ENCODE results near the gene ERICH3. TPM values are rescaled to one million over a fixed set of nuclear protein-coding genes. Genes with fewer than 3 reads are reported as not detected.

ERICH3 gene
- total RNA-seq, 1 donor = not detected

- no peaks in the 10 kb centered on the region for H3K4me1 ChIP-seq (ENCODE audit: insufficient read depth, low read length)
- no peaks in the 10 kb centered on the region for H3K36me3 ChIP-seq (ENCODE audit: insufficient read depth, low read length)
- no peak for TF ChIP-seq CTCF (IDR thresholded peaks at IDR 0.05; ENCODE audit: extremely low read depth, low read depth, low read length)
Measured at GRCh38 chr1:74684301-74684700, 10.7 kb upstream of the ERICH3 start.

GRCh38 chr1:74683656-74684055 is 10.1 kb upstream of the ERICH3 start:
- Histone ChIP-seq H3K79me2 (ENCODE audit: insufficient read depth, low read length) (no peaks in the 10 kb centered on the region), H3K4me1 (ENCODE audit: insufficient read depth, low read length) (no peaks in the 10 kb centered on the region), H3K9me3 (ENCODE audit: low read depth, low read length) (no peaks in the 10 kb centered on the region), H2AFZ (ENCODE audit: low read length) (no peak overlapping the region), H4K20me1 (ENCODE audit: insufficient read depth, low read length) (no peaks in the 10 kb centered on the region), H3K4me3 (ENCODE audit: insufficient read depth, low read length) (no peak overlapping the region), H3K27ac (ENCODE audit: low read depth, low read length) (no peak overlapping the region), H3K27me3 (ENCODE audit: insufficient read depth, low read length) (no peaks in the 10 kb centered on the region), H3K4me2 (ENCODE audit: insufficient read depth, low read length) (no peak overlapping the region), H3K36me3 (ENCODE audit: insufficient read depth, low read length) (no peaks in the 10 kb centered on the region)
- TF ChIP-seq CTCF (IDR thresholded peaks at IDR 0.05; ENCODE audit: extremely low read depth, low read depth, low read length) = no peak
- DNase-seq (ENCODE audit: insufficient read length, low spot score, missing footprints) = no peak

More at GRCh38 chr1:74684301-74684700, 10.7 kb upstream of the ERICH3 start:
- Histone ChIP-seq H3K4me2 (ENCODE audit: insufficient read depth, low read length) (no peak overlapping the region), H2AFZ (ENCODE audit: low read length) (no peak overlapping the region), H3K79me2 (ENCODE audit: insufficient read depth, low read length) (no peaks in the 10 kb centered on the region), H3K27ac (ENCODE audit: low read depth, low read length) (no peak overlapping the region), H3K4me3 (ENCODE audit: insufficient read depth, low read length) (no peak overlapping the region), H4K20me1 (ENCODE audit: insufficient read depth, low read length) (no peaks in the 10 kb centered on the region), H3K9me3 (ENCODE audit: low read depth, low read length) (no peaks in the 10 kb centered on the region), H3K27me3 (ENCODE audit: insufficient read depth, low read length) (no peaks in the 10 kb centered on the region)
- DNase-seq (ENCODE audit: insufficient read length, low spot score, missing footprints) = no peak

GRCh38 chr1:74681851-74682250 is 8.3 kb upstream of the ERICH3 start:
- no peaks in the 10 kb centered on the region for H3K79me2 ChIP-seq (ENCODE audit: insufficient read depth, low read length)
- H3K4me1 ChIP-seq (ENCODE audit: insufficient read depth, low read length) = no peaks in the 10 kb centered on the region
- TF ChIP-seq CTCF (IDR thresholded peaks at IDR 0.05; ENCODE audit: extremely low read depth, low read depth, low read length) = no peak
- no peak for DNase-seq (ENCODE audit: insufficient read length, low spot score, missing footprints)
- H3K9me3 ChIP-seq (ENCODE audit: low read depth, low read length) = no peaks in the 10 kb centered on the region
- H3K27me3 ChIP-seq (ENCODE audit: insufficient read depth, low read length) = no peaks in the 10 kb centered on the region
- no peak overlapping the region for H3K4me2 ChIP-seq (ENCODE audit: insufficient read depth, low read length)
- H3K27ac ChIP-seq (ENCODE audit: low read depth, low read length) = no peak overlapping the region
- no peaks in the 10 kb centered on the region for H3K36me3 ChIP-seq (ENCODE audit: insufficient read depth, low read length)
- H4K20me1 ChIP-seq (ENCODE audit: insufficient read depth, low read length) = no peaks in the 10 kb centered on the region
- H2AFZ ChIP-seq (ENCODE audit: low read length) = no peak overlapping the region
- no peak overlapping the region for H3K4me3 ChIP-seq (ENCODE audit: insufficient read depth, low read length)

GRCh38 chr1:74681449-74681848 is 7.9 kb upstream of the ERICH3 start:
- H3K9me3 ChIP-seq (ENCODE audit: low read depth, low read length) = no peaks in the 10 kb centered on the region
- H3K27me3 ChIP-seq (ENCODE audit: insufficient read depth, low read length) = no peaks in the 10 kb centered on the region
- no peak overlapping the region for H2AFZ ChIP-seq (ENCODE audit: low read length)
- no peak overlapping the region for H3K27ac ChIP-seq (ENCODE audit: low read depth, low read length)
- H3K79me2 ChIP-seq (ENCODE audit: insufficient read depth, low read length) = no peaks in the 10 kb centered on the region
- DNase-seq (ENCODE audit: insufficient read length, low spot score, missing footprints) = no peak
- no peak overlapping the region for H3K4me2 ChIP-seq (ENCODE audit: insufficient read depth, low read length)
- no peak for TF ChIP-seq CTCF (IDR thresholded peaks at IDR 0.05; ENCODE audit: extremely low read depth, low read depth, low read length)
- H3K36me3 ChIP-seq (ENCODE audit: insufficient read depth, low read length) = no peaks in the 10 kb centered on the region
- H3K4me1 ChIP-seq (ENCODE audit: insufficient read depth, low read length) = no peaks in the 10 kb centered on the region
- H4K20me1 ChIP-seq (ENCODE audit: insufficient read depth, low read length) = no peaks in the 10 kb centered on the region
- H3K4me3 ChIP-seq (ENCODE audit: insufficient read depth, low read length) = no peak overlapping the region

All from osteoblast (primary cell).